ENCODE data around the gene RNLS. TPM values are rescaled to one million over a fixed set of nuclear protein-coding genes. Genes with fewer than 3 reads are reported as not detected.

RNLS gene
- total and polyA plus RNA-seq, 2 of the 8 experiments (the other 6 are each of a cell fraction or from before 2014, with no cell fraction given) = 7.5 to 12.7 TPM

DNA sequence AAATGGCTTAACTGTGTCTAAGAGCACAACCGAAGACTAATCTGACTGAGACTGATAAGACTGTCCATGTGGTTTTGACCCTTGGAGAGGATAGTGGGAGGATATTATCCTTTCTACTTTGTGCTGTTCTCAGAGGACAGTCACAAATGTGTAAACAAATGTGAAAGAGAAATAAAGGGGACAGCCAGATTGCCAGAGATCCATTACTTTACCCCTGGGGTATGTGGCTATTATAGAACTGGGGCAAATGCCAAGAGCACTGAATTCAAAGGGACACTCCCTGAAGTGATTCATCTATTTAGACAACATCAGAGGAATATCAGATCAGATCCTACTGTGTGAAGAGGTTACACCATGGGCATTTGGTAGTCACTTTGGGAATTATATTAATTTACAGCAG lies 154.7 kb downstream of the RNLS start:
- Histone ChIP-seq H3K4ac (replicated peaks; ENCODE audit: insufficient read length, low read depth, low read length) (no peak overlapping the region), H3K14ac (ENCODE audit: insufficient read length) (no peak overlapping the region), H3K18ac (ENCODE audit: extremely low read depth, low read length) (no peak overlapping the region), H2BK12ac (ENCODE audit: low read depth, low read length) (no peak overlapping the region), H3K4me3 (ENCODE audit: extremely low read depth in 1 of 4, insufficient read depth in 2 of 4, low read depth in 3 of 4, low read length in 4 of 4) (no peak overlapping the region), H3K56ac (replicated peaks; ENCODE audit: insufficient read length, low read depth, low read length) (no peak overlapping the region), H3K27ac (ENCODE audit: low read depth, low read length) (no peak overlapping the region), H3K23ac (ENCODE audit: insufficient read length) (no peak overlapping the region), H2AFZ (ENCODE audit: low read length) (no peak overlapping the region), H3K23me2 (ENCODE audit: low read depth, low read length) (no peaks in the 10 kb centered on the region), H4K8ac (ENCODE audit: extremely low read depth, insufficient read depth, low read length) (no peak overlapping the region), H3K27me3 (replicated peaks in 1 of 4; ENCODE audit: control insufficient read depth in 3 of 4, extremely low read depth in 1 of 4, insufficient read depth in 3 of 4, low read length in 3 of 4) (no peaks in the 10 kb centered on the region), H3K4me1 (replicated peaks in 1 of 4; ENCODE audit: control insufficient read depth in 3 of 4, insufficient read depth in 4 of 4, low read length in 3 of 4) (no peaks in the 10 kb centered on the region), H3K9ac (replicated peaks in 1 of 4; ENCODE audit: extremely low read depth in 1 of 4, low read depth in 3 of 4, low read length in 3 of 4) (no peak overlapping the region), H3K9me3 (ENCODE audit: insufficient read depth in 2 of 2, low read depth in 1 of 2, low read length in 1 of 2) (no peaks in the 10 kb centered on the region), H4K91ac (replicated peaks; ENCODE audit: insufficient read length, low read length) (no peak overlapping the region), H2AK5ac (ENCODE audit: low read depth, low read length) (no peak overlapping the region), H2BK20ac (ENCODE audit: low read length) (no peak overlapping the region), H2BK5ac (ENCODE audit: low read depth, low read length) (no peak overlapping the region), H2BK120ac (replicated peaks; ENCODE audit: low read depth, low read length) (no peak overlapping the region), H4K20me1 (replicated peaks in 1 of 2; ENCODE audit: control insufficient read depth in 1 of 2, insufficient read depth in 2 of 2, low read length in 2 of 2) (no peaks in the 10 kb centered on the region), H3K79me2 (ENCODE audit: control insufficient read depth in 1 of 2, insufficient read depth in 2 of 2, low read length in 2 of 2) (no peaks in the 10 kb centered on the region), H2BK15ac (ENCODE audit: low read length) (no peak overlapping the region), H3K36me3 (ENCODE audit: control insufficient read depth in 2 of 4, insufficient read depth in 4 of 4, low read length in 3 of 4) (no peaks in the 10 kb centered on the region), H3K4me2 (ENCODE audit: insufficient read depth in 1 of 2, low read depth in 2 of 2, low read length in 2 of 2) (no peak overlapping the region), H3K79me1 (ENCODE audit: low read depth, low read length) (no peaks in the 10 kb centered on the region), H4K5ac (ENCODE audit: insufficient read length, low read depth, low read length) (no peak overlapping the region)
- ChIA-PET POLR2A (ENCODE audit: partially characterized antibody) (no interaction called here), CTCF (ENCODE audit: partially characterized antibody) (interaction anchor here (0.7 kb wide), 1 partner anchor 44 kb away, joined by 3 read pairs; no protein-coding TSS in a partner anchor)
- DNase-seq (ENCODE audit: low read depth in 1 of 2, low spot score in 2 of 2) (no peak), FAIRE-seq (no peak)
- 95% methylated on average over 1 of the region's 1 CpG; no CpG with 5 or more reads in 1 of the 2 experiments for WGBS, 2 experiments (ENCODE audit: extremely low coverage in 1 of 2, insufficient coverage in 1 of 2, insufficient read length in 1 of 2, insufficient replicate concordance in 2 of 2, low coverage in 1 of 2, low lambda C conversion rate in 2 of 2, missing lambda C conversion rate in 1 of 2)
- TF ChIP-seq RFX5 (IDR thresholded peaks at IDR 0.05; ENCODE audit: borderline replicate concordance, low read depth, low read length) (no peak), BCL11A (IDR thresholded peaks at IDR 0.05; ENCODE audit: low read depth in 2 of 2, low read length in 2 of 2) (no peak), SP1 (IDR thresholded peaks at IDR 0.05; ENCODE audit: low read depth, low read length) (no peak), RBBP5 (IDR thresholded peaks at IDR 0.05; ENCODE audit: borderline replicate concordance, low read depth, low read length) (no peak), CEBPB (IDR thresholded peaks at IDR 0.05; ENCODE audit: low read depth, low read length) (no peak), MAFK (IDR thresholded peaks at IDR 0.05; ENCODE audit: low read depth, low read length) (no peak), CHD2 (IDR thresholded peaks at IDR 0.05; ENCODE audit: low read length) (no peak), CBX5 (IDR thresholded peaks at IDR 0.05; ENCODE audit: low read depth, low read length) (no peak), HDAC6 (IDR thresholded peaks at IDR 0.05; ENCODE audit: low read depth, low read length) (no peak), ZNF274 (IDR thresholded peaks at IDR 0.05; ENCODE audit: borderline replicate concordance, extremely low read depth, low read length) (no peak), CBX8 (IDR thresholded peaks at IDR 0.05; ENCODE audit: borderline replicate concordance, low read depth, low read length) (no peak), CREB1 (IDR thresholded peaks at IDR 0.05) (no peak), RXRA (IDR thresholded peaks at IDR 0.05; ENCODE audit: insufficient read depth, low read depth, low read length) (no peak), ASH2L (IDR thresholded peaks at IDR 0.05; ENCODE audit: low read length) (no peak)
- TF ChIP-seq, protein P1, sequence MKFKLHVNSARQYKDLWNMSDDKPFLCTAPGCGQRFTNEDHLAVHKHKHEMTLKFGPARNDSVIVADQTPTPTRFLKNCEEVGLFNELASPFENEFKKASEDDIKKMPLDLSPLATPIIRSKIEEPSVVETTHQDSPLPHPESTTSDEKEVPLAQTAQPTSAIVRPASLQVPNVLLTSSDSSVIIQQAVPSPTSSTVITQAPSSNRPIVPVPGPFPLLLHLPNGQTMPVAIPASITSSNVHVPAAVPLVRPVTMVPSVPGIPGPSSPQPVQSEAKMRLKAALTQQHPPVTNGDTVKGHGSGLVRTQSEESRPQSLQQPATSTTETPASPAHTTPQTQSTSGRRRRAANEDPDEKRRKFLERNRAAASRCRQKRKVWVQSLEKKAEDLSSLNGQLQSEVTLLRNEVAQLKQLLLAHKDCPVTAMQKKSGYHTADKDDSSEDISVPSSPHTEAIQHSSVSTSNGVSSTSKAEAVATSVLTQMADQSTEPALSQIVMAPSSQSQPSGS (IDR thresholded peaks at IDR 0.05; ENCODE audit: low read length) = no peak
